Measurements from ENCODE around the gene NCOA3.
"Not testable (repeated sequence)": the region's sequence is repeated elsewhere in the genome, so short reads cannot be mapped to it uniquely, and the experiment has no call there.

The NCOA3 gene

GRCh38 chr20:47502271-47503239 lies 868 bp downstream of the NCOA3 start:
- no peak for DNase-seq

- DNase-seq: no peak
These were observed 2.0 kb downstream of the NCOA3 start for GRCh38 chr20:47503685-47504084.

GRCh38 chr20:47506335-47506734 lies 4.6 kb downstream of the NCOA3 start:
- no peak for DNase-seq

- DNase-seq: no peak
These were observed 5.2 kb downstream of the NCOA3 start for GRCh38 chr20:47506850-47507249.

GRCh38 chr20:47507275-47507981 lies 5.7 kb downstream of the NCOA3 start:
- not testable (repeated sequence) for DNase-seq

GRCh38 chr20:47508278-47508677 lies 6.6 kb downstream of the NCOA3 start:
- DNase-seq: no peak

- no peak for DNase-seq
These were observed 7.5 kb downstream of the NCOA3 start for GRCh38 chr20:47509104-47509661.

- no peak for DNase-seq
These were observed 8.0 kb downstream of the NCOA3 start for GRCh38 chr20:47509685-47510084.

GRCh38 chr20:47515843-47516242 lies 14.2 kb downstream of the NCOA3 start:
- DNase-seq: no peak

- no peak for DNase-seq
These were observed 19.5 kb downstream of the NCOA3 start for GRCh38 chr20:47521059-47521808.

- no peak for DNase-seq
These were observed 22.5 kb downstream of the NCOA3 start for GRCh38 chr20:47524015-47524784.

- no peak for DNase-seq
These were observed 25.5 kb downstream of the NCOA3 start for GRCh38 chr20:47527004-47527800.

- DNase-seq: no peak
These were observed 28.2 kb downstream of the NCOA3 start for GRCh38 chr20:47529840-47530239.

GRCh38 chr20:47531458-47531857 lies 29.8 kb downstream of the NCOA3 start:
- DNase-seq: no peak

GRCh38 chr20:47532002-47532401 lies 30.3 kb downstream of the NCOA3 start:
- no peak for DNase-seq

- no peak for DNase-seq
These were observed 31.9 kb downstream of the NCOA3 start for GRCh38 chr20:47533518-47534062.

- no peak for DNase-seq
These were observed 32.7 kb downstream of the NCOA3 start for GRCh38 chr20:47534405-47534804.

GRCh38 chr20:47535088-47535487 lies 33.4 kb downstream of the NCOA3 start:
- no peak for DNase-seq

GRCh38 chr20:47535994-47536393 lies 34.3 kb downstream of the NCOA3 start:
- no peak for DNase-seq

- DNase-seq: no peak
These were observed 39.0 kb downstream of the NCOA3 start for GRCh38 chr20:47540443-47541354.

Measured in activated CD8-positive, alpha-beta memory T cell treated with anti-CD3 and anti-CD28 coated beads for 24 hours (primary cell).